Endothelial cell of umbilical vein (primary cell): ENCODE measurements around the gene RASGEF1C.

Experiments
- EZH2 ChIP-seq: IDR thresholded peaks from 2 replicates; pipeline ENCODE4 v1.6.1; 2012; ENCODE audit warnings: borderline replicate concordance, low read depth, mild to moderate bottlenecking, moderate library complexity, low read length, inconsistent platforms; ENCODE audit not compliant: severe bottlenecking
- FOS ChIP-seq: IDR thresholded peaks from 2 replicates; pipeline ENCODE4 v1.6.1; 2011; ENCODE audit warnings: mild to moderate bottlenecking, low read length, moderate library complexity, borderline replicate concordance; ENCODE audit not compliant: insufficient read depth
- GATA2 ChIP-seq: IDR thresholded peaks from 2 replicates; pipeline ENCODE4 v1.7.0; 2011; ENCODE audit warnings: low read depth, mild to moderate bottlenecking, moderate library complexity, mixed read lengths, low read length; ENCODE audit not compliant: insufficient read length, insufficient read depth
- JUN ChIP-seq: IDR thresholded peaks from 2 replicates; pipeline ENCODE4 v1.6.1; 2011; ENCODE audit warnings: borderline replicate concordance, low read depth; ENCODE audit not compliant: insufficient read length, insufficient read depth
- MYC ChIP-seq: IDR thresholded peaks from one replicate; pipeline ENCODE4 v1.6.1; 2011; ENCODE audit warnings: mild to moderate bottlenecking, low read depth, low read length
- POLR2A ChIP-seq: IDR thresholded peaks from 2 replicates; pipeline ENCODE4 v1.6.1; 2012; ENCODE audit warnings: low read depth, mild to moderate bottlenecking, control low read depth, low read length
- POLR2AphosphoS5 ChIP-seq: IDR thresholded peaks from 2 replicates; pipeline ENCODE4 v1.6.1; 2012; ENCODE audit warnings: low read depth, mild to moderate bottlenecking, control low read depth, low read length, moderate library complexity; ENCODE audit not compliant: insufficient read depth
- TF ChIP-seq, protein P1 (sequence below), 2 donors: IDR thresholded peaks; 1 replicate in 1 of 2; 2 replicates in 1 of 2; pipeline ENCODE4 v1.5.1; 2011; ENCODE audit warnings: low read length in 2 of 2, mild to moderate bottlenecking in 2 of 2, moderate library complexity in 2 of 2, control low read depth in 1 of 2, inconsistent platforms in 1 of 2, low read depth in 1 of 2; ENCODE audit not compliant: insufficient read depth in 1 of 2; ENCODE audit errors: extremely low read depth in 1 of 2
- TF ChIP-seq, protein P2 (sequence below): IDR thresholded peaks from 2 replicates; pipeline ENCODE4 v1.6.1; 2011; ENCODE audit not compliant: insufficient read depth, insufficient read length

GRCh38 chr5:180090769-180091546 lies 118.1 kb downstream of the RASGEF1C start:
- no peak for TF ChIP-seq POLR2A
- TF ChIP-seq, protein P1, sequence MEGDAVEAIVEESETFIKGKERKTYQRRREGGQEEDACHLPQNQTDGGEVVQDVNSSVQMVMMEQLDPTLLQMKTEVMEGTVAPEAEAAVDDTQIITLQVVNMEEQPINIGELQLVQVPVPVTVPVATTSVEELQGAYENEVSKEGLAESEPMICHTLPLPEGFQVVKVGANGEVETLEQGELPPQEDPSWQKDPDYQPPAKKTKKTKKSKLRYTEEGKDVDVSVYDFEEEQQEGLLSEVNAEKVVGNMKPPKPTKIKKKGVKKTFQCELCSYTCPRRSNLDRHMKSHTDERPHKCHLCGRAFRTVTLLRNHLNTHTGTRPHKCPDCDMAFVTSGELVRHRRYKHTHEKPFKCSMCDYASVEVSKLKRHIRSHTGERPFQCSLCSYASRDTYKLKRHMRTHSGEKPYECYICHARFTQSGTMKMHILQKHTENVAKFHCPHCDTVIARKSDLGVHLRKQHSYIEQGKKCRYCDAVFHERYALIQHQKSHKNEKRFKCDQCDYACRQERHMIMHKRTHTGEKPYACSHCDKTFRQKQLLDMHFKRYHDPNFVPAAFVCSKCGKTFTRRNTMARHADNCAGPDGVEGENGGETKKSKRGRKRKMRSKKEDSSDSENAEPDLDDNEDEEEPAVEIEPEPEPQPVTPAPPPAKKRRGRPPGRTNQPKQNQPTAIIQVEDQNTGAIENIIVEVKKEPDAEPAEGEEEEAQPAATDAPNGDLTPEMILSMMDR (IDR thresholded peaks at IDR 0.05; ENCODE audit: extremely low read depth in 1 of 2, insufficient read depth in 1 of 2, low read depth in 1 of 2, low read length in 2 of 2) = peak; percentile 18 to 39
- TF ChIP-seq MYC = no peak
- no peak for TF ChIP-seq GATA2
- no peak for TF ChIP-seq JUN
- TF ChIP-seq, protein P2, sequence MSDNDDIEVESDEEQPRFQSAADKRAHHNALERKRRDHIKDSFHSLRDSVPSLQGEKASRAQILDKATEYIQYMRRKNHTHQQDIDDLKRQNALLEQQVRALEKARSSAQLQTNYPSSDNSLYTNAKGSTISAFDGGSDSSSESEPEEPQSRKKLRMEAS = no peak
- TF ChIP-seq POLR2AphosphoS5 = no peak
- TF ChIP-seq EZH2 = no peak
- no peak for TF ChIP-seq FOS
